ENCODE results near the gene MYO6.

MYO6 gene

DNA sequence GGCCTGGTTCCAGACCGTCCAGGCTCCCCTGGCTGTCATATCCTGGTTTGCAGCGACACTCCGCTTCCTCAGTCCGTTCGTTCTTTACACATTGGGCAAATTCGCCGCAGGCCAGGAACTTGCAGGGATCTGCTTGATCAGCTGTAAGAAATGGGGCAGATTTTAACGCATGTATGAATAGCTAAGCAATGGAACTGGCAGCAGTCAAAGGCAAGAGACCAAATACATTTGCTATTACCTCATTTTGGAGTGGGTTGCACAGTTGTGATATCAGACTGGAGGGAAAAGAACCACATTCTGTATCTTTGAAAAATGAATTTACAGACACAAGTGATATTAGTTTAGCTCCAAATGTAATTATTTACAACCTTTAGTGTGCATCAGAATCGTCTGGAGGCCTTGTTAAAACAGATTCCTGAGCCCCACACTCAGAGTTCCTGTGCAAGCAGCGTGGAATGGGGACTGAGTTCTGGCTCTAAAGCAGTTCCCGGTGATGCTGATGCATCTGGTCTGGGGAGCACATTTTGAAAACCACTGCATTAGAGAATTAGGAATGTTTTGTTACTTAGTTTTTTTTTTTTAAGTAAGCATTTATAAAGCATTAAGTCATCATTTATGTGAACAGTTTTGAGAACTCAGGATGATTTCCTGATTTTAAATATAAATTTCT, 182.1 kb downstream of the MYO6 start:
- DNase-seq = peak in 1 of 42 donors; percentile 2
- intact Hi-C loops (cut with DNase I) = loop anchor here (10.0 kb wide), 1 partner anchor 1524 kb away; no protein-coding TSS in a partner anchor

DNA sequence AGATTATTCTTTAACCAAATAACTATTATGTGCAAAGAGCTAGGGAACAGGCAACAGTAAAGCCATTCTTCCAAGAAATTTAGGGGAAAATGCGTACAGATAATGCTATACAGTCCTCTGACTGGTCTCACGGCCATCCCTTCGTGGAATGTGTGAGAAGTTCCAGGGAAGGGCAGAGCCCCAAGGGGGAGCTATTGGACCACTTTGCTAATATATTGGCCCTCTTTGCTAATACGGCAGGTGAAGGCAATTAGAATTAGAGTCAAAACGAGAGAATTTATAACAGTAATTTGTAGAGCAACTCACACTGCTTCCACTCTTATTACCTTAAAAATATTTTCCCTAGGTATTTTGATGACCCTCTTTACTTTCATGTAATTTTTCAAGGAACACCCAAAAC, 183.0 kb downstream of the MYO6 start:
- intact Hi-C loops (cut with DNase I) = loop anchor here (10.0 kb wide), 1 partner anchor 1523 kb away; no protein-coding TSS in a partner anchor
- peak in 41 of 42 donors; percentile 14 to 75 (median 52) for DNase-seq

DNA sequence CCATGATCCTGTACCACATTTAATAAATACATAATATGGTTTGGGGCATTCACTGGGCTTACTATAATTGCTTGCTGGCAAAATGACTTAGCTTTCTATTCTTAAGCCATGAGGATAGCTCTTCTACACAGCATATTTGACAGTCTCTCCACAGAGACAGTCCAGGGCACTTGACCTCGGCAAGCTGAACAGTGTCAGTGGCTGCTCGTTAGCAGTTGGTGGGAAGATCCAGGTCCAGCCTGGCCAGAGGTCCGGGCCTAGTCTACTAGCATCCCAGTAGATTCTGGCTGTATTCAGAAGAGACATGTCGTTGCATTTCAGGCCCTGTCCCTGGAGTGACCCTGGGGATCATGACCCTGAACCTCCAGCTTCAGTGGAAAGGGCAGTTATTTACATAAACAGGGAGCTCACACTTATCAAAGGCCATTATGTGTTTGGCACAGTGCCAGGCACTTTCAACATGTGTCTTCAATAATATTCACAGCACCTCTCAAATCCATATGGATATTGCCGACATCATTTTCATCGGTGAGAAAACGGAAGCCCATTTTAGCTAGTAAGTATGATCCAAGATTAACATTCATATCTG, 184.4 kb downstream of the MYO6 start:
- peak in 3 of 42 donors; percentile 31 to 52 (median 46) for DNase-seq
- intact Hi-C loops (cut with DNase I) = loop anchor here (10.0 kb wide), 1 partner anchor 1521 kb away; no protein-coding TSS in a partner anchor

DNA sequence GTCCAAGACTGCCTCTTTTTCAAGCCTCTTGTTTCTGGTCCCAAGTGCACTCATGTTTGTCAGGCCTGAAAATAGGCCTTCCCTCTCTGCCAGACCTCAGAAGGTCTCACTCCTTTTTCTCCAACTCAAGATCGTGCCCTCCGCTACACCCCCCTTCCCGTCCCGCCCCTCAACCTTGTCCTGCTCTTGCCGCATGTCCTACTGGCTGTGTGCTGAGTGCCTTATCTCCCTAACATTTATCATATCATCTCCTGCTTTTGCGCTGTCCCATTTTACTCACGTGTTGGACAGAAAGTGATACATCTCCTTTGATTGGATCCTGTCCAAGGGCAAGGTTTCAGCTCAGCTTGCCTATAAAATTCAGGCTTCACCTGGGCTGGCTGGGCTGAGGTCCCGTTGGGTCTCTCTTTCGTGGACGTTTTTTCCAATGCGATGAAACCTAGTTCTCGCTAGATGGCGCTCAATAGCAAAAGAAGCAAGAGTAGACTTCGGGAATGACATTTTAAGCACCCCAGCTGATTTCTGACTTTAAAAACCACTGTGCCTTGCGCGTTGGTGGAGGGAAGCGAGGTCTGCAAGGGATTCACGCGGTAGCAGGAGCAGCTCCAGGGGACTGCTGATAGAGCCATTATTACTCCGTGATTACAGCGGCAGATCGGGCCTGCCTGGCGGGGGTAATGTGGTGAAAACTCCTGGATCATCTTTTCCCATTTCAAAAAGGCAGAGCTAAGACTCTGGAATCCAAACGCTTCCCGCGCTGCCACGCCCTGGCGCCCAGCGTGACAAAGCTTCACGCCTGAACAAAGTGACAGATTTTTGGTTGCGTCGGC, 185.8 kb downstream of the MYO6 start:
- intact Hi-C loops (cut with DNase I) = loop anchor here (10.0 kb wide), 1 partner anchor 1520 kb away; no protein-coding TSS in a partner anchor
- peak; percentile 25 to 86 (median 58) for DNase-seq

DNA sequence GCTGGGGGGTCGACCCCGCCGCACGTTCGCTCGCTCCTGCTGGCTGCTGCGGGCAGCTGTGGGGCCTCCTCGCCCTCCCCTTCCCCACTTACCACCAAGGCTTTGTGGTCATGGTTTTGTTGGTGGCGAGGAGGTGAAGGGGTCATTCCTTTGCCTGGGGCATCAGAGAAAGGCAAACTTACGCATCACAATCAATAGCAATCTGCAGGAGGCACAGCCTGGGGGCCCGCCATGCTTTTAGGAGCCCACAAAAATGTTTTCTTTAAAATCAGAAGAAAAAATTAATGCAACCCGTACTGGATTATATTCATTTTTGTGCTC, 186.4 kb downstream of the MYO6 start:
- intact Hi-C loops (cut with DNase I) = loop anchor here (10.0 kb wide), 1 partner anchor 1519 kb away; no protein-coding TSS in a partner anchor
- no peak for DNase-seq

DNA sequence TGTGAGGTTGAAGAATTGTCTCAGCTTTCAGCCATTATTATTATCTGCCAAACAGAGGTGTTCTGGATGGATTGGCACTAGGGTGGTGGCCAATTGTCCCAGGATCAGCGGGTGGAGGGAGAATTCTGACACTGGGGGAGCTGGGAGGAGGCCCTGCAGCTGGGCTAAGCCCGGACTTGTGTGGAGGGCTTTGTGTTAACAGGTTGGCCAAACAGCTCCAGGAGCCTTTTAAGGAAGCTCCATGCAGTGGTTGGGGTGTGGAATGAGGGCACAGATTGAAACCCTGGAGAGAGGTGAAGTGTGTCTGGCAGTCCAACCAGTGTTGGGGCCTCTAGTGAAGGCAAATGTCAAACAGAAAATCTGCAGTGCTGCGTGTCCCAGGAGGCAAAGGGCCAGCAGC, 187.6 kb downstream of the MYO6 start:
- intact Hi-C loops (cut with DNase I) = loop anchor here (10.0 kb wide), 1 partner anchor 1518 kb away; no protein-coding TSS in a partner anchor
- no peak for DNase-seq

DNA sequence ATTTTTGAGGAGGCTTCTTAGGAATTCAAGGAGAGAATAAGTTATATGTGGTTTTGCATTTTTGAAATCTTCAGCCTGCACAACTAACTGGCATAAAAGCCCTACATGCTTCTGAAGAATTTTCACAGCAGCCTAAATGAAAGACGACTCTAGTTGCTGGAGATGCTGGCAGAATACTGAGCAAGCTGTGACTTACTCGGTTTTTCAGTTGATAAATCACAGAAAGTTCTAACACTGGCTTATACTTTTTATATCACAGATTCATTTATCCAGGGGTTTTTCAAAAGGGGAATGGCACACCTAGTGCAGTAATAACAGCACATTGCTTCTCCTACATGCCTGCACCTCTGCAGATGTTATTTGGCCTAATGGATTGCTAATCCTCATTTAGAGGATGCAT, 188.8 kb downstream of the MYO6 start:
- intact Hi-C loops (cut with DNase I) = loop anchor here (10.0 kb wide), 1 partner anchor 1517 kb away; no protein-coding TSS in a partner anchor
- no peak for DNase-seq

DNA sequence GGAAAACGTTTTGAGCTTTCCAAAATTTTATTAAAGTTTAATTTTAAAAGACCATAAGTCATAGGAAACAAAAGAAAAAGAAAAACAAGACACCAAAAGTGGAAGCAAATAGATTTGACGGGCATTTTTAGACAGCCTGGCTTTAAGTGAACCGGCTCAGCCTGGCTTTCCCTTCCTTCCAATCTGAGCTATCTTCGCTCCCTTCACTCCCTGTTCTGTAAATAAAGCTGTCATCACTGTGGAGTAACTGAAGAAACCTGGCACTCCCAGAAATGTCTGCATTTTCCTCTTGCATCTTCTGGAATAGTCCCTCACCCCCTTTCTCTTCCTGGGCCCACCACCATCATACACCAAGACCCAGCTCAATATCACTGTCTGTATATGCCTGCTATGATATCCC, 191.5 kb downstream of the MYO6 start:
- no peak for DNase-seq
- intact Hi-C loops (cut with DNase I) = no loop called here

DNA sequence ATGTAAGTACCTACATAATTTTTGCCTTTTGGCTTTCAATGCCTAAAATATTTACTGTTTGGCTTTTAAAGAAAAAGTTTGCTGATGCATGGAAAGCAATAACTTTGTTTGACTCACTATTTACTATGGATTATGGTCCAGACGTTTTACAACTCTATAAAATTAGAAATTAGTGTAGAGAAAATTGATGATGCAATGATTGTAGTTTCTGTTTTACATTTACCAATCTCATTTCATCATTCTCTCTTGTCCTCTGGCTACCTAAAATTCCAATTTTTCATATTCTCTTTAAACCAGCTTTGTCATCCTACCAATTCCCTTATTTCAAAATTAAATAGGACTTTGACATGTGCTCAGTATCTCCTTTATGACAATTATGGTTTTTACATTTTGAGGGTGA, 192.5 kb downstream of the MYO6 start:
- intact Hi-C loops (cut with DNase I) = no loop called here
- no peak for DNase-seq

DNA sequence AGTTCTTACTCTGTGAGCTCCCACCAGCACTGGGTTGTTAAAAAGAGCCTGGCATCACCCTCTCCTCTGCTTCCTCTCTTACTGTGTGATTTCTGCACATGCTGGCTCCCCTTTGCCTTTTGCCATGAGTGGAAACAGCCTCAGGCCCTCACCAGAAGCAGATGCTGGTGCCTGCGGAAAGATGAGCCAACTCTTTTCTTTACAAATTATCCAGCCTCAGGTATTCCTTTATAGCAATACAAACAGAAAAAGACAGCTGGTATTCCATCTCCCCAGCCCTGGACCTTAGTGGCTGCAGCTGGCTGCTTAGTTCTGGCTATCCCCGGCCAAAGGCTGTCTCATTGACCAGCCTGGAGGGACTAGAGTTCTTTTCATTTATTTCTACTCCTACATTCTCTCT, 194.3 kb downstream of the MYO6 start:
- intact Hi-C loops (cut with DNase I) = no loop called here
- no peak for DNase-seq

DNA sequence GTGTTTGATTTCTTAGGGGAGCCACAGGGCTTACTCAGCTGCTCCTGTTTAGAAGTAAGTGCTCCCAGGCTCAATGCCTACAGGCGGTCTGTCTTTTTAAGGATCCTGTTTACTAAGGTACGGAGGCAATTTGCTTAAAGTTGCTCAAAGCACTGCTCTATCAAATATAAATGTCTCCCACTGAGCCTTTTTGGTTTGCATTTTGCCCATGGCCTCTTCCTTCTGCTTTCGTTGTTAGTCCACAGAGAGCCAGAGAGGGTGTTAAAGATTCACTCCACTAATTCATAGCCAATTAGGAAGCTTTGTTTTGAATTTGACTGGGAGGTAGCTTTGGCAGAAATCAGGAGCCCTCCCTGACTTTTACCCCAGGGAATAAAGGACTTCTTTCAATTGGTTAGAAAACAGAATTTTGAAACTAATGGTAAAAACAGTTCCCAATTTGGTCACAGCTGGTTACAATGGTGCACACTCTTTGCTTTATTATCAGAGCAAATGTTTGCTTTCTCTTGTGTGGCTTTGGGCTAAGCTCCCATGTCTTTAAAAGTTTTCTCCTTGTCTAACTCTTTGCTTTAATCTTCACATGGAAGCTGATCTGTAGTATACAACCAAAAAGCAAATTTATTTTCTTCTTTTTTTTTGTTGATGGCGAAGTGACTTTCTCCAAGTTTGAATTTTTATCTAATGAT, 197.2 kb downstream of the MYO6 start:
- no peak for DNase-seq
- intact Hi-C loops (cut with DNase I) = no loop called here

DNA sequence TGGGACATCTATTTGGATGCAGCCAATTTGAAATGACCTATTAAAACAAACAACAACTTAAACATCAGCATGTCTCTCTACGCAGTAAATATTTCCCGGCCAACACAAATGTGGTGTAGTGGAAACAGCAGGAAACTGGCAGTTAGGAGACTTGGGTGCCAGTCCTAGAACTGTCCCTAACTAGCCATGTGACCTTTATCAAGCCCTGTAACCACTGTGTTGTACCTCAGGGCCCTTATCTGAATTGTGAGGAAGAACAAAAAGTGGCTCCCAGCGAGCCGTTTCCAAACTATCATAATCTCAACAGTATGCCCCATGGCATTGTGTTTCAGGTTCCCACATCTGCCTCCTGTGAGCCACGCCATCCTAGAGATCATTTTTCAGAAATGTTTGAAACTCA, 198.9 kb downstream of the MYO6 start:
- no peak for DNase-seq
- intact Hi-C loops (cut with DNase I) = no loop called here

DNA sequence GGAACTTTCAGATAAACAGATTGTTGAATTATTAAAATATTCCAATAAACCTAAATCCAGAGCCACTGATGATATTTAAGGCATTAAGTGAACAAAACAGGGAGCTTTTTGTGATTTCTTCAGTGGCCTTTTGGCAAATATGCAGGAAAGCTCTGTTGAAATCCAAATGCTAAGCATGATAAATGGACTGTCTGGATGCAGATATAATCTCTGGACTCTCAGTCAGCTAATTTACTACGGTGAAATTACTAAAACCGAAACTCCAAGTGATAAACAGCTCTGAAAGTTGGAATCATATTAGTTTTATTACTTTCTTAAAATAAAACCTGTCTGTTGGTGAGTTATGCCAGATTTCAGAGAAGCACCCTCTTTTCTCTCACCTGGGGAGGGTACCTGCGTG, 203.1 kb downstream of the MYO6 start:
- intact Hi-C loops (cut with DNase I) = no loop called here
- DNase-seq = no peak

DNA sequence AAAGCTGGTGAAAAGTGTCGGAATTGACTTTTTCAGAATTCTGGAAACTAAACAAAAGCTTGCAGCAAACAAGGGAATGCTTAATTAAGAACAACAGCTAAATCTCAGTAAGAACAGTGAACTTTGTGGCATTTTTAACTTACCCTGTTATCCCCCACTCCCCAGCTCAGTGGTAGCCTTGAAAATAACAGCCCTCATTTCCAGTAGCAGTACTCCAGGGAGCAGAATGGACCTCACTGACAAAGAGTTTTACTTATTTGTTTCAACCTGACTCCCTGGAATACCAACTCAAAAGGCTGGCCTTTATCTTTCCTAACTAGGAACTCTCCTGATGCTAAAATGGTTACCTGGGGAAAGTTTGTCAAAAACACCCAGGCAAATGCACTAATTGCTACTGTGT, 214.5 kb downstream of the MYO6 start:
- intact Hi-C loops (cut with DNase I) = no loop called here
- DNase-seq = no peak

DNA sequence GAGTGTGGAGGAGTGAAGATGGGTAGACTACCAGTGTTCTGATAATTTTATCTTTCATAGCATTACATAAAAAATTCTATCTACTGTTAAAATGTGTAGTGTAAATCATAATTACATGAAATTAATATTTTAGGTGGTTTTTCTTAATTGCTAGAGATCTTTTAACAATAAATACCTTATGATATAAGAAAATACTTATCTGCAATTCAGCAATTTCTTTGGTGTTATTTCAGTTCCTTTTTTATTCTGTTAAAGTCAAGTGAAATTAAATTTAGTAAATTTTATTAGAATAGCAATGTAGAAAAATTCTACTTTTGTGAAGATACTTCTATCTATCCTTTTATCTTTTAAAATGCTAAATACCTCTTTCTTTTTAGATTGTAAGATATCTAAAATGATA, 219.1 kb downstream of the MYO6 start:
- DNase-seq = no peak
- intact Hi-C loops (cut with DNase I) = no loop called here
